Esophagus squamous epithelium (tissue), 4 donors: ENCODE data around the gene PRELID3B.

Experiments
- CTCF ChIP-seq, 6 experiments: fragments of 450-650 bp in 4 of 6; fragments of 200-600 bp in 2 of 6; sonication (generic) in 2 of 6; IDR thresholded peaks; one replicate each; pipeline ENCODE4 v1.5.1; 2016 to 2019; ENCODE audit warnings: antibody characterized with exemption in 6 of 6, mild to moderate bottlenecking in 4 of 6, moderate library complexity in 4 of 6
- POLR2A ChIP-seq, 4 donors: fragments of 450-650 bp; IDR thresholded peaks; one replicate each; pipeline ENCODE4 v1.6.1; 2017; ENCODE audit warnings: antibody characterized with exemption in 4 of 4, mild to moderate bottlenecking in 4 of 4, moderate library complexity in 3 of 4

DNA sequence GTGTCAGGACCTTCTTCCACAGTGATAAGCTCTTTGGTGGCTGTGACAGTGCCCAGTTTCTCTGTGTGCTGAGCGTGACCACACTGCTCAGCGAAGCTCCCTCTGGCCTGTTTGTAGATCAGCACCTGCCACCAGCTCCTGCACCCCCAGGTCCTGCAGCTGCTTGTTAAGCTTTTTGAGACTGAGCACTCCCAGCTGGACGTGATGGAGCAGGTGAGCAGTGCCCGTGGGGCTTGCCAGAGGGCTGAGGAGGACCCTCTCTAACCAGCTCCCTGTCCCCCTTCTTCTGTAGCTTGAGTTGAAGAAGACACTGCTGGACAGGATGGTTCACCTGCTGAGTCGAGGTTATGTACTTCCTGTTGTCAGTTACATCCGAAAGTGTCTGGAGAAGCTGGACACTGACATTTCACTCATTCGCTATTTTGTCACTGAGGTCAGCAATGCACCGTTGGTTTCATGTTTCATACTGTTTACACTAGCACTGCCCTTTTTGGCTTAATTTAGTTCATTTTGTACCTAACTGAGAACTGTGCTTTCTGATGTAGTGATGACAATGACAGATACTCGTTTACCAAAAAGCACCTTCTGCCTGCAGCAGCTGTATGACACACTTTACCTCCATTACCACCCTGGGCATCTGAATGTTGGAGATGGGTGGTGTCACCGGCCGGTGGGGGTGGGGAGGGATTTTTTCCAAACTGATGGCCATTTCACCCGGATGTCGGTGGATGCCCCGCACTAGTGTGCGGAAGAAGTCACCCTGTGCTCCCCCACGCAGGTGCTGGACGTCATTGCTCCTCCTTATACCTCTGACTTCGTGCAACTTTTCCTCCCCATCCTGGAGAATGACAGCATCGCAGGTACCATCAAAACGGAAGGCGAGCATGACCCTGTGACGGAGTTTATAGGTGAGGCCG lies 49.0 kb downstream of the PRELID3B start:
- TF ChIP-seq POLR2A (IDR thresholded peaks at IDR 0.05): no peak
- no peak for TF ChIP-seq CTCF (IDR thresholded peaks at IDR 0.05)
